Ishikawa (cell line): Measurements from ENCODE around the gene NEK10.

ENCODE experiments used
- CEBPB ChIP-seq: IDR thresholded peaks from 2 replicates; pipeline ENCODE4 v1.6.1; 2012
- CREB1 ChIP-seq: IDR thresholded peaks from 2 replicates; pipeline ENCODE4 v1.6.1; 2012; ENCODE audit warnings: low read depth
- EGR1 ChIP-seq: IDR thresholded peaks from 2 replicates; pipeline ENCODE4 v1.6.1; 2012
- EP300 ChIP-seq: IDR thresholded peaks from 2 replicates; pipeline ENCODE4 v1.6.1; 2012; ENCODE audit warnings: borderline replicate concordance
- FOXM1 ChIP-seq: IDR thresholded peaks from 2 replicates; pipeline ENCODE4 v1.6.1; 2012; ENCODE audit warnings: low read depth, borderline replicate concordance
- MAX ChIP-seq: IDR thresholded peaks from 2 replicates; pipeline ENCODE4 v1.6.1; 2012
- NFIC ChIP-seq: IDR thresholded peaks from 2 replicates; pipeline ENCODE4 v1.6.1; 2012
- RAD21 ChIP-seq: IDR thresholded peaks from 2 replicates; pipeline ENCODE4 v1.6.1; 2012; ENCODE audit warnings: low read depth
- REST ChIP-seq: IDR thresholded peaks from 2 replicates; pipeline ENCODE4 v1.6.1; 2012; ENCODE audit warnings: low read depth, mild to moderate bottlenecking
- TAF1 ChIP-seq: IDR thresholded peaks from 2 replicates; pipeline ENCODE4 v1.6.1; 2012; ENCODE audit warnings: low read depth, mild to moderate bottlenecking
- TCF12 ChIP-seq: IDR thresholded peaks from 2 replicates; pipeline ENCODE4 v1.6.1; 2012; ENCODE audit warnings: low read depth
- USF1 ChIP-seq: IDR thresholded peaks from 2 replicates; pipeline ENCODE4 v1.6.1; 2012
- YY1 ChIP-seq: IDR thresholded peaks from 2 replicates; pipeline ENCODE4 v1.6.1; 2012; ENCODE audit warnings: low read depth
- ZBTB7A ChIP-seq: IDR thresholded peaks from 2 replicates; pipeline ENCODE4 v1.6.1; 2012; ENCODE audit warnings: low read depth

- TF ChIP-seq REST (no peak), TCF12 (no peak), FOXM1 (no peak), NFIC (no peak), YY1 (no peak), EP300 (no peak), RAD21 (no peak), ZBTB7A (no peak), USF1 (no peak), TAF1 (no peak), CEBPB (no peak), MAX (no peak), CREB1 (no peak), EGR1 (no peak)
These were observed 35.3 kb downstream of the NEK10 start for GRCh38 chr3:27333843-27334242.
